Caco-2 (cell line): ENCODE results near the gene HAND1. TPM values are rescaled to one million over a fixed set of nuclear protein-coding genes. Genes with fewer than 3 reads are reported as not detected.

Experiments
- BruUV-seq: library from RNA; stranded (reverse); fragments of 400-500 nt; replicated peaks from 2 replicates; lab custom pipeline; 2021; lab: Mats Ljungman, UMichigan
- CTCF ChIA-PET: fragments of 300-600 bp; sonication (Branson Sonifier 250); formaldehyde crosslinking; loops from one replicate; lab custom pipeline; 2022; ENCODE audit warnings: antibody characterized with exemption; lab: Charles Lee
- POLR2A ChIA-PET: fragments of 300-600 bp; sonication (Branson Sonifier 250); formaldehyde crosslinking; loops from one replicate; lab custom pipeline; 2022; ENCODE audit warnings: antibody characterized with exemption; lab: Charles Lee
- DNase-seq, 2 experiments: peaks; one replicate each; pipeline versions ENCODE4 v3.0.0 to v3.0.0-alpha.2; 2020 to 2022
- H3K27me3 ChIP-seq: replicated peaks from 2 replicates; pipeline ENCODE4 v1.6.0; 2011; ENCODE audit warnings: low read length; ENCODE audit not compliant: control insufficient read depth, insufficient read depth
- H3K36me3 ChIP-seq: 2 replicates; pipeline ENCODE4 v1.5.1; 2011; ENCODE audit warnings: low read length; ENCODE audit not compliant: control insufficient read depth, insufficient read depth
- H3K4me1 ChIP-seq: fragments of 250-450 bp; sonication (Bioruptor Pico); 2 replicates; pipeline ENCODE4 v1.5.1; 2020; ENCODE audit warnings: mild to moderate bottlenecking
- H3K4me3 ChIP-seq: 2 replicates; pipeline ENCODE4 v1.5.1; 2011; ENCODE audit warnings: low read depth, mild to moderate bottlenecking, control low read depth, low read length
- H3K9me3 ChIP-seq: fragments of 250-450 bp; sonication (Bioruptor Pico); 2 replicates; pipeline ENCODE4 v1.5.1; 2020; ENCODE audit warnings: mild to moderate bottlenecking, moderate library complexity
- H3K27ac Mint-ChIP-seq: one replicate; pipeline ENCODE4 v1.8.0; 2022; ENCODE audit warnings: mixed read lengths; ENCODE audit not compliant: unreplicated experiment
- H3K27me3 Mint-ChIP-seq: one replicate; pipeline ENCODE4 v1.8.0; 2022; ENCODE audit warnings: mixed read lengths; ENCODE audit not compliant: insufficient read depth, unreplicated experiment
- H3K36me3 Mint-ChIP-seq: one replicate; pipeline ENCODE4 v1.8.0; 2022; ENCODE audit warnings: mild to moderate bottlenecking, mixed read lengths; ENCODE audit not compliant: insufficient read depth, unreplicated experiment
- H3K4me1 Mint-ChIP-seq: one replicate; pipeline ENCODE4 v1.8.0; 2022; ENCODE audit warnings: low read depth, mixed read lengths; ENCODE audit not compliant: unreplicated experiment
- H3K4me3 Mint-ChIP-seq: one replicate; pipeline ENCODE4 v1.8.0; 2022; ENCODE audit warnings: mild to moderate bottlenecking, moderate library complexity, mixed read lengths; ENCODE audit not compliant: unreplicated experiment
- H3K9me3 Mint-ChIP-seq: one replicate; pipeline ENCODE4 v1.8.0; 2022; ENCODE audit warnings: mixed read lengths; ENCODE audit not compliant: unreplicated experiment
- intact Hi-C: fragments of 100-400 bp; cut with micrococcal nuclease; formaldehyde crosslinking; loops from one replicate; pipeline ENCODE4 v1.10.0; 2022; ENCODE audit not compliant: unreplicated experiment
- total RNA-seq: library from RNA; stranded (reverse); gene quantifications from 2 replicates; pipeline ENCODE4 v1.2.3, GENCODE V29; 2022
- TF ChIP-seq, protein P1 (sequence below), 2 experiments: fragments of 200-600 bp in 1 of 2; IDR thresholded peaks; 1 replicate in 1 of 2; 2 replicates in 1 of 2; pipeline versions ENCODE4 v1.5.1 to v1.8.0; 2011 to 2022; ENCODE audit warnings: antibody characterized with exemption in 1 of 2, control low read depth in 1 of 2, inconsistent platforms in 1 of 2, low read depth in 1 of 2, low read length in 1 of 2, mild to moderate bottlenecking in 1 of 2, moderate library complexity in 1 of 2; ENCODE audit not compliant: insufficient read depth in 1 of 2, severe bottlenecking in 1 of 2, unreplicated experiment in 1 of 2

The HAND1 gene
- total RNA-seq, 1 experiment from 2014 or later = 0.45 TPM

GRCh38 chr5:154478752-154479159, 729 bp upstream of the HAND1 start:
- Histone ChIP-seq H3K36me3 (no peaks in the 10 kb centered on the region), H3K27me3 (peaks cover 4% of the 10 kb centered on the region), H3K4me1 (peaks cover 17% of the 10 kb centered on the region), H3K9me3 (no peaks in the 10 kb centered on the region), H3K4me3 (no peak overlapping the region)
- no peak for DNase-seq
- H3K36me3 Mint-ChIP-seq = peaks cover 14% of the 10 kb centered on the region
- no peaks in the 10 kb centered on the region for H3K9me3 Mint-ChIP-seq
- BruUV-seq = no TSS peak
- peaks cover 20% of the 10 kb centered on the region for H3K27me3 Mint-ChIP-seq
- intact Hi-C loops = no loop called here
- H3K4me1 Mint-ChIP-seq = peaks cover 5% of the 10 kb centered on the region
- no peak overlapping the region for H3K27ac Mint-ChIP-seq
- CTCF ChIA-PET = no interaction called here
- POLR2A ChIA-PET = no interaction called here
- H3K4me3 Mint-ChIP-seq = no peak overlapping the region
- TF ChIP-seq, protein P1, sequence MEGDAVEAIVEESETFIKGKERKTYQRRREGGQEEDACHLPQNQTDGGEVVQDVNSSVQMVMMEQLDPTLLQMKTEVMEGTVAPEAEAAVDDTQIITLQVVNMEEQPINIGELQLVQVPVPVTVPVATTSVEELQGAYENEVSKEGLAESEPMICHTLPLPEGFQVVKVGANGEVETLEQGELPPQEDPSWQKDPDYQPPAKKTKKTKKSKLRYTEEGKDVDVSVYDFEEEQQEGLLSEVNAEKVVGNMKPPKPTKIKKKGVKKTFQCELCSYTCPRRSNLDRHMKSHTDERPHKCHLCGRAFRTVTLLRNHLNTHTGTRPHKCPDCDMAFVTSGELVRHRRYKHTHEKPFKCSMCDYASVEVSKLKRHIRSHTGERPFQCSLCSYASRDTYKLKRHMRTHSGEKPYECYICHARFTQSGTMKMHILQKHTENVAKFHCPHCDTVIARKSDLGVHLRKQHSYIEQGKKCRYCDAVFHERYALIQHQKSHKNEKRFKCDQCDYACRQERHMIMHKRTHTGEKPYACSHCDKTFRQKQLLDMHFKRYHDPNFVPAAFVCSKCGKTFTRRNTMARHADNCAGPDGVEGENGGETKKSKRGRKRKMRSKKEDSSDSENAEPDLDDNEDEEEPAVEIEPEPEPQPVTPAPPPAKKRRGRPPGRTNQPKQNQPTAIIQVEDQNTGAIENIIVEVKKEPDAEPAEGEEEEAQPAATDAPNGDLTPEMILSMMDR (IDR thresholded peaks at IDR 0.05; ENCODE audit: insufficient read depth in 1 of 2, low read depth in 1 of 2, low read length in 1 of 2, severe bottlenecking in 1 of 2, unreplicated experiment in 1 of 2) = no peak

DNA sequence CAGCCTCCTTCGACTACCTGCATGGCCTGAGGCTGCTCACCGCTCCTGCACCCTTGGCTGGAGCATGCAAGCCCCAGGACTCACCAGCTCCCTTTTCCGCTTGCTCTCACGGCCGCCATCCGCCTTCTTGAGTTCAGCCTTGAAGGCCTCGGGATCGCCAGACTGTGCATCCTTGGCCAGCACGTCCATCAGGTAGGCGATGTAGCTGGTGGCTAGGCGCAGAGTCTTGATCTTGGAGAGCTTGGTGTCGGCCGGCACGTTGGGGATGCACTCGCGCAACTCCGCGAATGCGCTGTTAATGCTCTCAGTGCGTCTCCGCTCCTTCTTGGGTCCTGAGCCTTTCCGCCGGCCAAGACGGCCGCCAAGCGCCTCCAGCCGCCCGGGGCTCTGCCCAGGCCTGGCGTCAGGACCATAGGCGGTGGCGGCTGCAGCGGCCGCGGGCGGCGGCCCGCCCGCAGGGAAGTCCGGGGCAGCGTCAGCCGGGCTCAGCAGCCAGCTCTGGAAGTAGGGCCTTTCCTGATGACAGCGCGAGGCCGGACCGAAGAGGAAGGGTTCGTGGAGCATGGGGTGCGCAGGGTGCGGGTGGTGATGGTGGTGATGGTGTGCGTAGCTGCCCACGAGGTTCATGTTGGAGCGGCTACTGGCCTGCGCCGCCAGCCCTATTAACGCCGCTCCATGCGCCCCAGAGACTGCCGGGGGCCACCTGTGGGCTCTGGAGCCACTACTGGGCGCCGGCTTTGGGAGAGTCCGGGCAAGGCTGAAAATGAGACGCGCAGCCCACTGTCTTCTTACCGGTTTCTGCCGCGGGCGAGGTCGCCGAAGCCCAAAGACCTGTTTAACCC, 424 bp downstream of the HAND1 start:
- ChIA-PET POLR2A (interaction anchor here (0.6 kb wide), 1 partner anchor 664 kb away, joined by 3 read pairs; no protein-coding TSS in a partner anchor), CTCF (no interaction called here)
- Histone ChIP-seq H3K27me3 (peaks cover 2% of the 10 kb centered on the region; the same call in 1 of the 2 replicates), H3K4me3 (no peak overlapping the region), H3K9me3 (no peaks in the 10 kb centered on the region), H3K36me3 (no peaks in the 10 kb centered on the region), H3K4me1 (peaks cover 5% of the 10 kb centered on the region)
- Mint-ChIP-seq H3K4me1 (peaks cover 5% of the 10 kb centered on the region), H3K27me3 (peaks cover 14% of the 10 kb centered on the region), H3K9me3 (no peaks in the 10 kb centered on the region), H3K36me3 (peaks cover 20% of the 10 kb centered on the region), H3K4me3 (peak overlapping the region; percentile 54), H3K27ac (no peak overlapping the region)
- no peak for DNase-seq
- intact Hi-C loops = no loop called here
- TF ChIP-seq, protein P1 (IDR thresholded peaks at IDR 0.05; ENCODE audit: insufficient read depth in 1 of 2, low read depth in 1 of 2, low read length in 1 of 2, severe bottlenecking in 1 of 2, unreplicated experiment in 1 of 2) = no peak
- BruUV-seq = no TSS peak

GRCh38 chr5:154476354-154477205, 1.4 kb downstream of the HAND1 start:
- intact Hi-C loops = no loop called here
- Histone ChIP-seq H3K9me3 (no peaks in the 10 kb centered on the region), H3K27me3 (no peaks in the 10 kb centered on the region; the same call in 1 of the 2 replicates), H3K4me3 (no peak overlapping the region; the same call in 1 of the 2 replicates), H3K36me3 (no peaks in the 10 kb centered on the region), H3K4me1 (no peaks in the 10 kb centered on the region)
- POLR2A ChIA-PET = no interaction called here
- DNase-seq = no peak
- CTCF ChIA-PET = no interaction called here
- no peaks in the 10 kb centered on the region for H3K9me3 Mint-ChIP-seq
- TF ChIP-seq, protein P1 (IDR thresholded peaks at IDR 0.05; ENCODE audit: insufficient read depth in 1 of 2, low read depth in 1 of 2, low read length in 1 of 2, severe bottlenecking in 1 of 2, unreplicated experiment in 1 of 2) = no peak
- BruUV-seq = no TSS peak
- H3K27me3 Mint-ChIP-seq = peaks cover 12% of the 10 kb centered on the region
- no peak overlapping the region for H3K27ac Mint-ChIP-seq
- peaks cover 20% of the 10 kb centered on the region for H3K36me3 Mint-ChIP-seq
- H3K4me3 Mint-ChIP-seq = peak overlapping the region; percentile 54
- H3K4me1 Mint-ChIP-seq = peaks cover 5% of the 10 kb centered on the region
